ENCODE measurements around the gene AKT3. TPM values are rescaled to one million over a fixed set of nuclear protein-coding genes. Genes with fewer than 3 reads are reported as not detected.
"Not testable (repeated sequence)": the region's sequence is repeated elsewhere in the genome, so short reads cannot be mapped to it uniquely, and the experiment has no call there.

Gene AKT3
- total and polyA plus RNA-seq, 8 donors = 4.2 to 24.1 (median 11.6) TPM

- DNase-seq (no peak), ATAC-seq (no peak), FAIRE-seq (no peak)
- Histone ChIP-seq H3K36me3 (no peaks in the 10 kb centered on the region), H3K9me3 (no peaks in the 10 kb centered on the region), H3K4me3 (no peak overlapping the region), H3K4me1 (no peaks in the 10 kb centered on the region), H3K27me3 (no peaks in the 10 kb centered on the region), H3K27ac (no peak overlapping the region)
- intact Hi-C loops (cut with DNase I) = no loop called here
- 24 to 37% methylated on average over 1 of the region's 1 CpG for WGBS, 2 donors
- TF ChIP-seq CTCF (IDR thresholded peaks at IDR 0.05) = no peak
Measured at GRCh38 chr1:243885806-243886205, 35.8 kb upstream of the AKT3 start.

- H3K27me3 ChIP-seq = no peaks in the 10 kb centered on the region
- no peak overlapping the region for H3K27ac ChIP-seq
- TF ChIP-seq CTCF (IDR thresholded peaks at IDR 0.05) = no peak
- DNase-seq = no peak
- no peak for ATAC-seq
- H3K9me3 ChIP-seq = no peaks in the 10 kb centered on the region
- H3K4me1 ChIP-seq = no peaks in the 10 kb centered on the region
- no peak overlapping the region for H3K4me3 ChIP-seq
- FAIRE-seq = no peak
- no peaks in the 10 kb centered on the region for H3K36me3 ChIP-seq
- 66 to 75% methylated on average over 5 of the region's 5 CpGs for WGBS, 2 donors
- intact Hi-C loops (cut with DNase I) = no loop called here
Measured at GRCh38 chr1:243884603-243885002, 34.6 kb upstream of the AKT3 start.

GRCh38 chr1:243883551-243883950 is 33.5 kb upstream of the AKT3 start:
- no peaks in the 10 kb centered on the region for H3K27me3 ChIP-seq
- intact Hi-C loops (cut with DNase I) = no loop called here
- no peaks in the 10 kb centered on the region for H3K36me3 ChIP-seq
- no peak for TF ChIP-seq CTCF (IDR thresholded peaks at IDR 0.05)
- WGBS, 2 donors = 66 to 74% methylated on average over 2 of the region's 2 CpGs
- no peaks in the 10 kb centered on the region for H3K4me1 ChIP-seq
- no peak overlapping the region for H3K4me3 ChIP-seq
- no peaks in the 10 kb centered on the region for H3K9me3 ChIP-seq
- no peak for ATAC-seq
- H3K27ac ChIP-seq = no peak overlapping the region
- DNase-seq = no peak
- no peak for FAIRE-seq

GRCh38 chr1:243882276-243882675 is 32.2 kb upstream of the AKT3 start:
- H3K27ac ChIP-seq = no peak overlapping the region
- H3K4me1 ChIP-seq = no peaks in the 10 kb centered on the region
- H3K27me3 ChIP-seq = no peaks in the 10 kb centered on the region
- 76 to 92% methylated on average over 3 of the region's 3 CpGs for WGBS, 2 donors
- no peaks in the 10 kb centered on the region for H3K9me3 ChIP-seq
- intact Hi-C loops (cut with DNase I) = no loop called here
- no peak for FAIRE-seq
- ATAC-seq = no peak
- H3K36me3 ChIP-seq = no peaks in the 10 kb centered on the region
- no peak overlapping the region for H3K4me3 ChIP-seq
- TF ChIP-seq CTCF (IDR thresholded peaks at IDR 0.05) = no peak
- DNase-seq = no peak

GRCh38 chr1:243877058-243877457 is 27.0 kb upstream of the AKT3 start:
- DNase-seq; FAIRE-seq; H3K9me3 ChIP-seq; intact Hi-C loops (cut with DNase I); H3K36me3 ChIP-seq; H3K4me3 ChIP-seq; H3K27me3 ChIP-seq; ATAC-seq; H3K4me1 ChIP-seq; H3K27ac ChIP-seq: not testable (repeated sequence)
- WGBS, 2 donors = 85 to 89% methylated on average over 3 of the region's 3 CpGs

All from pancreas (tissue), 10 donors.